SU-DHL-6 (cell line): Measurements from ENCODE around the gene TOLLIP.

Experiments used
- CTCF ChIP-seq: fragments of 200-600 bp; sonication (generic); IDR thresholded peaks from one replicate; pipeline ENCODE4 v1.5.1; 2017; ENCODE audit warnings: antibody characterized with exemption, mild to moderate bottlenecking, low read length, moderate library complexity; ENCODE audit not compliant: insufficient read depth, poor library complexity, severe bottlenecking
- EZH2phosphoT487 ChIP-seq: fragments of 200-600 bp; sonication (generic), shearing (Covaris generic); conservative IDR thresholded peaks from 2 replicates; pipeline ENCODE4 v1.6.1; 2018; ENCODE audit warnings: mild to moderate bottlenecking, antibody characterized with exemption, low read length, moderate library complexity, mixed read lengths

- no peak for TF ChIP-seq CTCF
- no peak for TF ChIP-seq EZH2phosphoT487
Observed at GRCh38 chr11:1251236-1251770, 58.1 kb downstream of the TOLLIP start.
